A549 (cell line): Measurements from ENCODE around the gene RORB.

ENCODE experiments used
- BCL3 ChIP-seq: fragments of >200 bp; sonication (Bioruptor Twin); formaldehyde crosslinking; IDR thresholded peaks from 3 replicates; pipeline ENCODE4 v1.6.1; 2016
- CHD2 ChIP-seq: fragments of 150-350 bp; IDR thresholded peaks from 2 replicates; pipeline ENCODE4 v1.6.1; 2014; ENCODE audit warnings: low read length; ENCODE audit not compliant: partially characterized antibody
- CTCF ChIP-seq: fragments of >200 bp; sonication (Bioruptor Twin); formaldehyde crosslinking; IDR thresholded peaks from 3 replicates; pipeline ENCODE4 v1.5.1; 2016
- HDAC2 ChIP-seq: fragments of 200-600 bp; sonication (generic); IDR thresholded peaks from 2 replicates; pipeline ENCODE4 v1.6.1; 2016
- HES2 ChIP-seq: fragments of >200 bp; sonication (Bioruptor Twin); formaldehyde crosslinking; IDR thresholded peaks from 2 replicates; pipeline ENCODE4 v1.6.1; 2016
- JUNB ChIP-seq: fragments of >200 bp; sonication (Bioruptor Twin); formaldehyde crosslinking; IDR thresholded peaks from 2 replicates; pipeline ENCODE4 v1.6.1; 2016
- POLR2A ChIP-seq: IDR thresholded peaks from 2 replicates; pipeline ENCODE4 v1.6.1; 2012; ENCODE audit warnings: mild to moderate bottlenecking, low read length
- RFX5 ChIP-seq: fragments of 450-650 bp; IDR thresholded peaks from 2 replicates; pipeline ENCODE4 v1.7.1; 2014; ENCODE audit warnings: antibody characterized with exemption, mild to moderate bottlenecking, moderate library complexity
- SMC3 ChIP-seq: fragments of >200 bp; sonication (Bioruptor Twin); formaldehyde crosslinking; IDR thresholded peaks from 3 replicates; pipeline ENCODE4 v1.6.1; 2018; ENCODE audit warnings: inconsistent platforms
- USF2 ChIP-seq: fragments of 450-650 bp; IDR thresholded peaks from 2 replicates; pipeline ENCODE4 v1.6.1; 2014; ENCODE audit warnings: antibody characterized with exemption

- TF ChIP-seq BCL3 (no peak), CTCF (no peak), USF2 (no peak), RFX5 (no peak), HES2 (no peak), POLR2A (no peak), HDAC2 (no peak), SMC3 (no peak), CHD2 (no peak), JUNB (no peak)
Observed at GRCh38 chr9:74742191-74742790, 245.2 kb downstream of the RORB start.
